Stimulated activated CD8-positive, alpha-beta memory T cell treated with anti-CD3 and anti-CD28 coated beads, Interleukin-4, amount 100 ng/mL, for 1 hour (primary cell): ENCODE data around the gene FAM78A.

Experiments
- DNase-seq, 2 donors: peaks; one replicate each; pipeline ENCODE4 v3.0.0-alpha.2; 2020; ENCODE audit warnings: low read depth in 2 of 2, low spot score in 1 of 2

The FAM78A gene

DNA sequence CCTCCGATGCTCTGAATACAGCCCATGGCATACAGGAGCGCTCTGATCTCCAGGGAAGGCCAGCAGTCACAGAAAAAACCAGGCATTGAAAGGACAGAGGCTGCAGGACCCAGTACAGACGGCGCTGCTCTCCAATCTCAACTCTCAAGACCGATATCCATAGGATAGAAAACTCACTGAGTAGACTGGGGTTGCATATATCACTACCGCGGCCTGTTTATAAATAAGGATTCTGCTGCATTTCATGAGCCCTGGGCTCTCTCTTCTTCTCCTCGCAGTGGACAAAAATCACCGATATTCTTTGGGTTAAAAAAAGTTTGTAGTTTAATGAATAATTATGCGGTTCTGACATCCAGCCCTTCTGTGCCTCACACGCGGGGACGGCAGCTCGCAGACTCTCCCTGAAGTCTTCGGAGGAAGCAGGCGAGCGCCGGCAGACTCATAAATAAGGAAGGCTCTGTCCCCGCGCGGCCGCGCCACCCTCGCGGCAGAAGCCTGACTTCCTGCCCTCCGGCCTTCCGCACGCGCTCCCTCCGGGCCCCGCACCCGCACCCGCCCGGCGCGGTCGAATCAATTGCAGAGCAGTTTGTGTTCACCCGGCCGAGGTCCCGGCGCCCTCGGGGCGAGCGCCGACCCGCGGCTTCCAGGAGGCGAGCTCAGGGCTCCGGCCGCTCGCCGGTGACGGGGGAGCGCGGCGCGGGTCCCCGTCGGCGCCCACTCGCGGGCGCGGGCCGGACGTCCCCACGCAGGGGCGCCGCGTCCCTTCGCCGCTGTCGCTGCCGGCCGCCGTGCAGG, at the start of gene FAM78A:
Gene FAM78A (minus strand): TSS at position 417 of the 795 bp plus-strand sequence. CDS start 331 bp downstream, at position 86.
- no peak for DNase-seq

GRCh38 chr9:131324736-131325679, 48.7 kb upstream of the FAM78A start:
- no peak for DNase-seq

GRCh38 chr9:131323629-131324028, 47.3 kb upstream of the FAM78A start:
- no peak for DNase-seq

DNA sequence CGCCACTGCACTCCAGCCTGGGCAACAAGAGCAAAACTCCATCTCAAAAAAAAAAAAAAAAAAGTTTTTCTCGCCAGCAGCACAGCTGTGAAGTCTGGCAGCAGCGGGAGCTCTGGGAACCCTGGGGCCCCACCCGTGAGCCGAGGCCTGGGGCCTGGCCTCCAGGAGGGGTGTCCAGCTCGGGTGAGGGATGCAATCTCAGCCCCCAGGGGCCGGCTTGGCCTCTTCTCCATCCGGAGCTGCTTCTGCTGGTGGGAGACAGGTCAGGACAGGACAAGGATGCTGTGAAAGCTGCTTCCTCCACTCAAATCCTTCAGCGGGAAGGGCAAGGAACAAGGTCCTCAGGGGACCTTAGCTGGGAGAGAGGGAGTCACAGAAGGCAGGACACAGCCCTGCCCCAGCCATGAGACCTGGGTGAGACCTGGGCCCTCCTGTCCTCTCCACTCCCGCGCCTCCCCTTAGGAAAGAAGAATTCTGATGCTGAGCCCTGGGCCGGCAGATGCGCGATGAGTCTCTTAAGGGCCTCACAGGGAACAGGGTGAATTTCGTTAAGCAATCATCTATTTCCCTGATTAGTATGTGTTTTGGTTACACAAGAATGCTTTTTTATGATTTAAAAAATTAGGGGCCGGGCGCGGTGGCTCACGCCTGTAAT, 43.8 kb upstream of the FAM78A start:
- no peak for DNase-seq

DNA sequence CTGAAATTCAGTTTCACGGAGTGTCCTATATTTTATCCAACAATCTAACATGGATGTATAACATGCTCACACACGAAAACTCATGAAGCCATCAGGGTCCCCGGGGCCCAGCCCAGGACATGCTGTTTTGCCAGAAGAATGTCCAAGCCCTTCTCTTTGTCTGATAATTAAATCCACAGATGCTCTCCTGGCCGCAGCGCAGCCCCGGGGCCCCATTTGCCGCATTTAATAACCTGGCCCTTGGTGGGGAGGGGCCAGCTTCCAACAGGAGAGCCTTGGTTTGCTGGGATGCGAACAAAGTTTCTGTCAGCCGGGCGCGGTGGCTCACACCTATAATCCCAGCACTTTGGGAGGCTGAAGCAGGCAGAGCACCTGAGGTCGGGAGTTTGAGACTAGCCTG, 43.2 kb upstream of the FAM78A start:
- no peak for DNase-seq

GRCh38 chr9:131318231-131319085, 42.1 kb upstream of the FAM78A start:
- DNase-seq, result no peak

DNA sequence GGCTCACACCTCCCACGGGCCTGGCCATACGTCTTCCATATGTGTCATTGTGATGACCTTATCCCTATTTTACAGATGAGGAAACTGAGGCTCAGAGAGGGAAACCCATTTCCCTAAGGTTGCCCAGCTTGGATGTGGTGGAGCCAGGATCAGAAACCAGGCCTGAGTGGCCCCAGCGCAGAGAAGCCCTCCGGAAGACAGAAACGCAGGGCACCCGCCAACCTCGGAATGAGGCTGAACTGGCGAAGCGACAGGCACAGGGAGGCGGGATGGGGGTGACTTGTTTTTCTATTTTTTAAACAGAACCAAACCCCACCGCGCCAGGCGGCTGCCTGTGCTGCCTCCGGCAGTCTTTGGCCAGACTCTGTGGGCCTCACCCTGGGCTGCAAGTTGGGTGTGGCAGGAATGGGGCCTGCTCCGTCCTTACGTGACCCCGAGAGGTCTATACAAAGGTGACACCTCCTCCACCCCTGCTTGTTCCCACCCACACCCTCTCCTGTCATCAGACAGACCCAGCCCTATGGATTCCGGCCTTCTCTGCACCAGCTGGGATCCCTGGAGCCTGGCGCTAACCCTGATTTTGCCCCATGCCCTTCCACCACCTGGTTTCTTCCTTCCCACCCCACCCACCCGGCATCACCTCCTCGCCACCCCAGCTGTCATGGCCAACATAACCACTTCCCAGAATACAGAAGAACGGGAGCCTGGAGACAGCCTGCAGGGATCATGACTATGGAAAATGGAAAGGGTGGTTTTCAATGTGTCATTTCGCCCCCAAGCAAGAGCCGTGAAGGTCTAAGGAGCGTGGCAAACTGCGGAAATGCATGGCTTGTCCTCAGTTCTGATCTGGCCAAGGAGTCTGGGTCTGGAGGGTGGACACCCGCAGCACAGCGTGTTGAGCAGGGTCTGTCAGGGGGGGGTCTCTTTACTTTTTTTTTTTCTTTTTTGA, 36.8 kb upstream of the FAM78A start:
- no peak for DNase-seq

DNA sequence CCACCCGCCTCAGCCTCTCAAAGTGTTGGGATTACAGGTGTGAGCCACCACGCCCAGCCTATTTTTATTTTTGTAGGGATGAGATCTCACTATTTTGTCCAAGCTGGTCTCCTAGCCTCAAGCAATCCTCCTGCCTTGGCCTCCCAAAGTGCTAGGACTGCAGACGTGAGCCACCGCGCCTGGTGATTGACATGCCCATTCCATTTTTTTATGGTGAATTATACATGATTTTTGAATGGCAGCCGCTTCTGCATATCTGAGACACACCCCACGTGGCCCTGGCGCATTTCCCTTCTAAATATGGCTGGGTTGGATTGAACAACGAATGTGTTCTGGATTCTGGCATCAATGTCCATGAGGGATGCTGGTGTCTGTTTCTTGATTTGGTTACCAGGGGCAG, 35.9 kb upstream of the FAM78A start:
- DNase-seq, result no peak

DNA sequence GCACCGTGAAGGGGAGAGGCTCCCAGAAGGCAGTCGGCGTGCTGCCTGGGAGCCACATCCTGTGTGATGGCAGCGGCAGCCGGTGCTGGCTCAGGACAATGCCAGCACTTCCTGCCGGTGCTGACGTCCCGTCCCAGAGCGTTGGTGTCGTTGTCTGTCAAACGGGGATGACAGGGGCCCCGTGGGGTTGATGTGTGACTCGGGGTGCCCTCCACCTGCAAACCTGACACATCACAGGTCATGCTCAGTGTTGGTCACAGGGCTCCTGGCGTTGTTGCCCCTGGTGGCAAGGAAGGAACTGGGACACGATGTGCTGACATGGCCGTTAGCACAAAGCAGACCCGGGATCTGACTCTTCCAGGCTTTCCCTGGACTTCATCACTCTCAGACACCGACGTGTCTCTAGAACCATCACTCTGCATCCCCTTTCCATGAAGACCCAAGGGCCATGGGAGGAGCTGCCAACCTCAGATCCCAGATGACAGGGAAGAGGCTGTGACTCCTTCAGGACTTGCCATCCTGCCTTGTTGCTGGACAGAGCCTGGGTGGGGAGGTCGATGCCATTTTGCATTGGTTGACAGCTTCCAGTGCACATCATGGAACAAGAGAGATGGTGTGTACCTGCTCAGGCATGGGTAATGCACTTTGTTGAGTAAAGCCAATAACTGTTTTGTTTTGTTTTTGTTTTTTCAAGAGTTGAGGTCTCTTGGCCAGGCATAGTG, 34.7 kb upstream of the FAM78A start:
- DNase-seq, result peak; percentile 8 to 21

GRCh38 chr9:131309530-131310276, 33.4 kb upstream of the FAM78A start:
- DNase-seq, result no peak

DNA sequence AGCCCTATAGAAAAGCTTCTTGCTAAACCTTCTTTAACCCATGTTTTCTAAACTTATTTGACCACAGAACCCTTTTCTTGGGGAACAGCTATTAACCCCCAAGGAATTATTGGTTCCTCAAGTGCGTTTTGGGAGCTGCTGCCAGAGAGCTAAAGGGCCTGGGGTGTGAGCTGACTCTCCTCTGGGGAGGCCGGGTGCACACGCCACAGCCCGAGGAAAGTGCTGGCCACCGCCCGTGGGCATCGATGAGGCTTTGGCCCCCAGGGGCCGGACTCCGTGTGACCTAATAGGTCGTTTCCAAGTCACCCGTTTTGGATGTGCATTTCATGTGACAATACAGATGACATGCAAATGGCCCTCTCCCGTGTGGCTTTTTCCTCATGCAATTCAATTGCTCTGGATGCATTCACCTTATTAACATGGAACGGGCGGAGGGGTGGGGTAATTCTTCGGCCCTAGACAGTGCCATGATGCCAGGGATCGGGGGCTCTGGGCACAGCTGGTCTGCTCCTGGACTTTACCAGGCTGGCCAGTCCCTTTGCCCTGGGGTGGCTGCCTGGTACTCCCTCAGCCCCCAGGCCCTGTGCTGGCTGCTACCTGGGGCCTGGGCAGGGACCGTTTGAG, 32.7 kb upstream of the FAM78A start:
- DNase-seq, result no peak

DNA sequence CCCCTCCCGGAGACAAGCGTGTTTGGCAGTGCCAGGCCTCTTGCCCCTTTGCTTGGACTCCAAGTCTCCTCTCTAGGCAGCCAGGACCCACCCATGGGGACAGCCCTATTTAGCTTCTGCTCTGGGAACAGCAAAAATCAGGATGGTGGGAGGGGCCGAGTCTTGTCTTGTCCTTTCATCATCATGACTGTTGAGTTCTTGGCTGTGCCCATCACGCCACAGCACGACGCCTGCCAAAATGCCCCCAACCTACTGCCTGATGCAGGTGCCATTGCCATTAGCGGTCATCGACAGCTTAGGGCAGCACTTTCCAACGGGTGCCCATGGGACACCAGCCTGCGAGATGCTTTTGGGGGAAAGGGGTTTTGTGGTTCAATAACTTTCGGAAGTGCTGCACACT, 32.1 kb upstream of the FAM78A start:
- DNase-seq, result no peak

GRCh38 chr9:131307974-131308373, 31.7 kb upstream of the FAM78A start:
- no peak for DNase-seq

DNA sequence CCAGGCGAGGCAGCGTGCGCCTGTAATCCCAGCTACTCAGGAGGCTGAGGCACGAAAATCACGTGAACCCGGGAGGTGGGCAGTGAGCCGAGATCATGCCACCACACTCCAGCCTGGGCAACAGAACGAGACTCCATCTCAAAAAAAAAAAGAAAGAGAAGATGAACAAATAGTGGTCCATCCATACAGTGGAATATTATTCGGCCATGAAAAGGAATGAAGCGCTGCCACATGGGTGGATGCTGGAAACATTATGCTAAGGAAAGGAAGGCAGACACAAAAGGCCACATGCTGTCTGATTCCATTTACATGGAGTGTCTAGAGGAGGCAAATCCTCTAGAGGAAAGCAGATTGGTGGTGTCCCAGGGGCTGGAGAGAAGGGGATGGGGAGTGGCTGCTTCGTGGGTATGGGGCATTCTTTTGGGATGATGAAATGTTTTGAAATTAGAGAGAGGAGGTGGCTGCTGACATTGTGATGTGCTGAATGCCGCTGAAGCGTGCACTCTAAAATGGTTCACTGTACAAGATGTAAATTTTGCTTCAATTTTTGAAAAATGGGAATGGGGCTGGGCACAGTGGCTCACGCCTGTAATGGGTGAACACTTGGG, 30.2 kb upstream of the FAM78A start:
- DNase-seq, result no peak

DNA sequence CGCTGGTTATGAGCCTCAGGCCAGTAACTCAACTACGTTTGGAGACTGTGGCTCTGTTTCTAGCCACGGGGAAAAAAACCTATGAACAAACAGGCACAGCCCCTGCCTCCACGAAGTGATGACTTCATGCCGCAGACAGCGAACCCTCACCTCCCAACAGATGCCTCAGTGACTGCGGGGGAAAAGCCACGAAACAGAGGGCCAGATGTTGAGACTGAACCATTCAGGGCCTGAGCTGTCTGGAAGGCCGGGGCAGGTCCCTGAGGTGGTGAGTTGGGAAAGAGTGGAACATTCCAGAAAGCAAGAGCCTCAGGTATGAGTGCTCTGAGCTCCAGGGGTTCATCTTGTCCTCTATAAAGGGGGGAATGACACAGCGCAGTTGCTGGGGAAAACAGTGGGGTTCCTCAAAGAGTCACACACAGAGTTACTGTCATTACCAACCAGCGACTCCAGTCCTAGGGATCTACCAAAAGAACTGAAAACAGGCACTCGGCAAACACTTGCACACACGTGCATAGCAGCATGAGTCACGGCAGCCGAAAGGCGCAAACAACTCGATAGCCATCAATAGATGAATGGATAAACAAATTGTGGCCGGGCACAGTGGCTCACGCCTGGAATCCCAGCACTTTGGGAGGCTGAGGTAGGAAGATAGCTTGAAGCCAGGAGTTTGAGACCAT, 28.5 kb upstream of the FAM78A start:
- no peak for DNase-seq

DNA sequence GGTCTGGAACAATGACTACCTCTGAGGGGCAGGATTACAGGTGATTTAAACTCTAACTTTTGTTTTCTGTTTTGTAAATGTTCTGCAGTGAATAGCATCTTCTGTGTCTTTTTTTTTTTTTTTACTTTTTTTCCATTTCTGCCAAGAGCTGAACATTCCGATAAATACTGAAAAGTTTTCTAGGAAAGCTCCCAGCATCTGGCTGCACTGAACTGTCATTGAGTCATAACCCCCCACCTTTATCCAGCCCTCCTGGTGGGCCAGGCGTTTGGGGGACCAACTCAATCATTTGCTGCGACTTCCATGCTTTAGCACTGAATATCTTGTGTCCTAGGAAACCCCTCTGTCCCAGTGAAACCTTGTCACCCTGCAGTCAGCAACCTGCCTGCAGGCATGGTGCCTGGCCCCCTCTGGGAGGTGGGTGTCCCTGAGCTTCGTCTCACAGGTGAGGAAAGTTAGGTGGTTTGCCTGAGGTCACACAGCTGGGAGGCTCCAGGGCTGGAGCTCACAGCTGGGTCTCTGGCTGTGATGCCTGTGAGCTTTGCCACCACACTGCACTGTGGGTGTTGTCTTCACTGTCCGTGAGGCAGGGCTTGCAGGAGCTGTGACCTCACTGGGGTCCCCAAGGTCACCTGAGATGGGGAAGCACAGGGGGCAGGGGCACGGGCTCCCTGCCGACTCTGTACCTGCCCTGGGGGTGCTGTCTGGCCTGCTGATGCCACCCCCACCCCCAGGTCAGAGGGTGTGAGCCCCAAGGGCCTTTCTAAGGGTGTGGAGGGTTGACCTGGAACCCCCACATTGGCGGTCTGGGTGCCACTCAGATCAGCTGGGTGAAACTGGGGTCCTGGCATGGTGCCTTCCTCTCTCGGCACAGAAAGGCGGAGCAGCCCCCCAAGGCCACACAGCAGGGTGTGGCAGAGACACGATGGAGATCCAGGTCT, 27.3 kb upstream of the FAM78A start:
- no peak for DNase-seq
